BLaER1 (cell line): Measurements from ENCODE around the gene NCAPD2.

ENCODE experiments used
- H3K27ac ChIP-seq: shearing (Covaris generic); formaldehyde crosslinking; 2 replicates; pipeline ENCODE4 v1.8.1; 2022
- H3K27me3 ChIP-seq: shearing (Covaris generic); formaldehyde crosslinking; 2 replicates; pipeline ENCODE4 v1.8.1; 2022
- H3K36me3 ChIP-seq: shearing (Covaris generic); formaldehyde crosslinking; 2 replicates; pipeline ENCODE4 v1.8.1; 2022
- H3K4me1 ChIP-seq: shearing (Covaris generic); formaldehyde crosslinking; 2 replicates; pipeline ENCODE4 v1.8.1; 2022
- H3K4me2 ChIP-seq: shearing (Covaris generic); formaldehyde crosslinking; 2 replicates; pipeline ENCODE4 v1.8.1; 2022
- H3K4me3 ChIP-seq: shearing (Covaris generic); formaldehyde crosslinking; 2 replicates; pipeline ENCODE4 v1.8.1; 2022
- H3K9ac ChIP-seq: shearing (Covaris generic); formaldehyde crosslinking; 2 replicates; pipeline ENCODE4 v1.8.1; 2022
- H3K9me3 ChIP-seq: shearing (Covaris generic); formaldehyde crosslinking; 2 replicates; pipeline ENCODE4 v1.8.1; 2022
- H4K20me1 ChIP-seq: shearing (Covaris generic); formaldehyde crosslinking; 2 replicates; pipeline ENCODE4 v1.8.1; 2022
- Cebpa-rat ChIP-seq: shearing (Covaris generic); IDR thresholded peaks from 2 replicates; pipeline ENCODE4 v1.8.1; 2022

The NCAPD2 gene, protein sequence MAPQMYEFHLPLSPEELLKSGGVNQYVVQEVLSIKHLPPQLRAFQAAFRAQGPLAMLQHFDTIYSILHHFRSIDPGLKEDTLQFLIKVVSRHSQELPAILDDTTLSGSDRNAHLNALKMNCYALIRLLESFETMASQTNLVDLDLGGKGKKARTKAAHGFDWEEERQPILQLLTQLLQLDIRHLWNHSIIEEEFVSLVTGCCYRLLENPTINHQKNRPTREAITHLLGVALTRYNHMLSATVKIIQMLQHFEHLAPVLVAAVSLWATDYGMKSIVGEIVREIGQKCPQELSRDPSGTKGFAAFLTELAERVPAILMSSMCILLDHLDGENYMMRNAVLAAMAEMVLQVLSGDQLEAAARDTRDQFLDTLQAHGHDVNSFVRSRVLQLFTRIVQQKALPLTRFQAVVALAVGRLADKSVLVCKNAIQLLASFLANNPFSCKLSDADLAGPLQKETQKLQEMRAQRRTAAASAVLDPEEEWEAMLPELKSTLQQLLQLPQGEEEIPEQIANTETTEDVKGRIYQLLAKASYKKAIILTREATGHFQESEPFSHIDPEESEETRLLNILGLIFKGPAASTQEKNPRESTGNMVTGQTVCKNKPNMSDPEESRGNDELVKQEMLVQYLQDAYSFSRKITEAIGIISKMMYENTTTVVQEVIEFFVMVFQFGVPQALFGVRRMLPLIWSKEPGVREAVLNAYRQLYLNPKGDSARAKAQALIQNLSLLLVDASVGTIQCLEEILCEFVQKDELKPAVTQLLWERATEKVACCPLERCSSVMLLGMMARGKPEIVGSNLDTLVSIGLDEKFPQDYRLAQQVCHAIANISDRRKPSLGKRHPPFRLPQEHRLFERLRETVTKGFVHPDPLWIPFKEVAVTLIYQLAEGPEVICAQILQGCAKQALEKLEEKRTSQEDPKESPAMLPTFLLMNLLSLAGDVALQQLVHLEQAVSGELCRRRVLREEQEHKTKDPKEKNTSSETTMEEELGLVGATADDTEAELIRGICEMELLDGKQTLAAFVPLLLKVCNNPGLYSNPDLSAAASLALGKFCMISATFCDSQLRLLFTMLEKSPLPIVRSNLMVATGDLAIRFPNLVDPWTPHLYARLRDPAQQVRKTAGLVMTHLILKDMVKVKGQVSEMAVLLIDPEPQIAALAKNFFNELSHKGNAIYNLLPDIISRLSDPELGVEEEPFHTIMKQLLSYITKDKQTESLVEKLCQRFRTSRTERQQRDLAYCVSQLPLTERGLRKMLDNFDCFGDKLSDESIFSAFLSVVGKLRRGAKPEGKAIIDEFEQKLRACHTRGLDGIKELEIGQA (N-terminal part only)

GRCh38 chr12:6493497-6494257 lies at the start of gene NCAPD2:
Gene NCAPD2 (plus strand): TSS chr12:6494102. CDS start chr12:6495099, 997 bp downstream.
- peak within 1 kb of the TSS; percentile 84 for H3K4me3 ChIP-seq
- peak within 1 kb of the TSS; percentile 89 for H3K4me2 ChIP-seq
- no peaks in the 10 kb centered on the region for H4K20me1 ChIP-seq
- H3K36me3 ChIP-seq: peaks cover 59% of the 10 kb centered on the region
- no peak for TF ChIP-seq Cebpa-rat
- H3K4me1 ChIP-seq: peaks cover 43% of the 10 kb centered on the region
- peak within 1 kb of the TSS; percentile 97 for H3K27ac ChIP-seq
- no peaks in the 10 kb centered on the region for H3K9me3 ChIP-seq
- H3K9ac ChIP-seq: peak within 1 kb of the TSS; percentile 93
- H3K27me3 ChIP-seq: no peaks in the 10 kb centered on the region

GRCh38 chr12:6444704-6445688 lies 48.9 kb upstream of the NCAPD2 start, which contains the start of gene CD27:
Gene CD27 (plus strand): TSS chr12:6444955. CDS start chr12:6445096, 141 bp downstream.
- Histone ChIP-seq H3K9me3 (no peaks in the 10 kb centered on the region), H4K20me1 (no peaks in the 10 kb centered on the region), H3K27ac (peak within 1 kb of the TSS; percentile 78), H3K27me3 (no peaks in the 10 kb centered on the region), H3K9ac (peak within 1 kb of the TSS; percentile 63), H3K4me1 (peaks cover 92% of the 10 kb centered on the region), H3K36me3 (no peaks in the 10 kb centered on the region), H3K4me2 (peak within 1 kb of the TSS; percentile 72), H3K4me3 (peak within 1 kb of the TSS; percentile 32)
- no peak for TF ChIP-seq Cebpa-rat

- Histone ChIP-seq H4K20me1 (no peaks in the 10 kb centered on the region), H3K4me1 (peaks cover 85% of the 10 kb centered on the region), H3K27ac (peak overlapping the region; percentile 94), H3K9me3 (no peaks in the 10 kb centered on the region), H3K27me3 (no peaks in the 10 kb centered on the region), H3K36me3 (peaks cover 23% of the 10 kb centered on the region), H3K9ac (peak overlapping the region; percentile 87), H3K4me3 (peak overlapping the region; percentile 75), H3K4me2 (peak overlapping the region; percentile 98)
- TF ChIP-seq Cebpa-rat: no peak
These were observed 43.6 kb upstream of the NCAPD2 start for GRCh38 chr12:6450091-6450868.

DNA sequence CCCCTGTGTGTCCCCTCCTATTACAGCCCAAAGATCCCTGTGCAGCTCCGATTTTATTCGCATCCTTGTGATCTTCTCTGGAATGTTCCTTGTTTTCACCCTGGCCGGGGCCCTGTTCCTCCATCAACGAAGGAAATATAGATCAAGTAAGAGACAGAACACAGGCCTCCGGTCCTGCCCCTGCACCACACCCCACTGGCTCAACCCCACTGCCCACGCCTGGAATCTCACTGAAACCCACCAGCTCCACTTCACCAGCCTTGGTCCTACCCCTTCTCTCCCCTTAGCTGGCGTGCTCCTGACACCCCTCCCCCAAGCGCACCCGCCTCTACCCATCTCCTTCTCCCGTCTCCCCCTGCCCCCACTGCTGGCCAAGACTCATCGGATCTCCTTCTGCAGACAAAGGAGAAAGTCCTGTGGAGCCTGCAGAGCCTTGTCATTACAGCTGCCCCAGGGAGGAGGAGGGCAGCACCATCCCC lies 43.0 kb upstream of the NCAPD2 start:
- H3K9me3 ChIP-seq: no peaks in the 10 kb centered on the region
- peak overlapping the region; percentile 94 for H3K27ac ChIP-seq
- H3K4me3 ChIP-seq: peak overlapping the region; percentile 75

DNA sequence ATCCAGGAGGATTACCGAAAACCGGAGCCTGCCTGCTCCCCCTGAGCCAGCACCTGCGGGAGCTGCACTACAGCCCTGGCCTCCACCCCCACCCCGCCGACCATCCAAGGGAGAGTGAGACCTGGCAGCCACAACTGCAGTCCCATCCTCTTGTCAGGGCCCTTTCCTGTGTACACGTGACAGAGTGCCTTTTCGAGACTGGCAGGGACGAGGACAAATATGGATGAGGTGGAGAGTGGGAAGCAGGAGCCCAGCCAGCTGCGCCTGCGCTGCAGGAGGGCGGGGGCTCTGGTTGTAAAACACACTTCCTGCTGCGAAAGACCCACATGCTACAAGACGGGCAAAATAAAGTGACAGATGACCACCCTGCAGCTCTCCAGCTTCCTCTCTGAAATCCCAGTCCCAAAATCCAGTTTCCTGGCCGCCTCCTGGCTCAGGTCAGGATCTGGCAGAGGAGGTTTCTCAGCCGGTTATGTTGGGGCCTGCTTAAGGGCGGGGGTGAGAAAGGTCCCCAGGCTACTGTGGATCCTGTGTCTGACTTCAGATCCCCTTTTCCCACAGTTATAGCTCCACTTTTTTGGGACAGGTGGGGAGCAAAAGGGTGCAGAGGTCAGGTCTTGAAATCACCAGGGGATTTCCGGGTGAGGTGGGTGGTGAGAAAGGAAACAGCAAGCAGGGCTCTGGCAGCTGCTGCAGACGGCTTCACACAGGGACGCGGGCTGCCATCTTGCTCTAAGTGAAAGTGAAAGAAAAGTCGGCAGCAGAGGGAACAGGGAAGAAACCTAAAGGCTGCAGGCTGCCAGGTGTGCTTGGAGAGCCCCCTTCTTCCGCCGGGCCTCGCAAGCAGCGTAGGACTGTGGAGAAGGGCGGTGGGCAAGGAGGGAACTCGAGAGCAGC lies 42.3 kb upstream of the NCAPD2 start, which contains the start of gene TAPBPL:
TSS of gene TAPBPL (plus strand) at position 695 of the 897 bp plus-strand sequence. CDS start 207 bp downstream, outside the sequence.
- peak within 1 kb of the TSS; percentile 98 for H3K4me2 ChIP-seq
- no peak for TF ChIP-seq Cebpa-rat
- no peaks in the 10 kb centered on the region for H3K9me3 ChIP-seq
- no peaks in the 10 kb centered on the region for H3K27me3 ChIP-seq
- H3K4me1 ChIP-seq: peaks cover 71% of the 10 kb centered on the region
- no peaks in the 10 kb centered on the region for H4K20me1 ChIP-seq
- peak within 1 kb of the TSS; percentile 94 for H3K27ac ChIP-seq
- H3K36me3 ChIP-seq: peaks cover 32% of the 10 kb centered on the region
- H3K4me3 ChIP-seq: peak within 1 kb of the TSS; percentile 75
- H3K9ac ChIP-seq: peak within 1 kb of the TSS; percentile 87

More for the DNA sequence above, 43.0 kb upstream of the NCAPD2 start:
- Histone ChIP-seq H3K9ac (peak overlapping the region; percentile 87), H3K4me2 (peak overlapping the region; percentile 98), H3K27me3 (no peaks in the 10 kb centered on the region), H4K20me1 (no peaks in the 10 kb centered on the region), H3K36me3 (peaks cover 26% of the 10 kb centered on the region), H3K4me1 (peaks cover 78% of the 10 kb centered on the region)
- no peak for TF ChIP-seq Cebpa-rat

GRCh38 chr12:6452245-6452943 lies 41.5 kb upstream of the NCAPD2 start:
- Histone ChIP-seq H3K36me3 (peaks cover 40% of the 10 kb centered on the region), H4K20me1 (no peaks in the 10 kb centered on the region), H3K4me2 (peak overlapping the region; percentile 98), H3K4me3 (peak overlapping the region; percentile 75), H3K27ac (peak overlapping the region; percentile 94), H3K27me3 (no peaks in the 10 kb centered on the region), H3K4me1 (peaks cover 69% of the 10 kb centered on the region), H3K9ac (peak overlapping the region; percentile 87), H3K9me3 (no peaks in the 10 kb centered on the region)
- no peak for TF ChIP-seq Cebpa-rat
